HCT116 (cell line): ENCODE results near the gene RNF7.

Source experiments
- ATF3 ChIP-seq: IDR thresholded peaks from 2 replicates; pipeline ENCODE4 v1.6.1; 2012
- CBX3 ChIP-seq: IDR thresholded peaks from 2 replicates; pipeline ENCODE4 v1.6.1; 2012; ENCODE audit warnings: low read depth
- CEBPB ChIP-seq: IDR thresholded peaks from 2 replicates; pipeline ENCODE4 v1.6.1; 2012; ENCODE audit warnings: low read depth
- CTCF ChIP-seq, 3 experiments: fragments of 200-600 bp in 1 of 3; sonication (generic) in 1 of 3; IDR thresholded peaks in 2 of 3; conservative IDR thresholded peaks in 1 of 3; 2 replicates each; pipeline ENCODE4 v1.5.1; 2012 to 2017; ENCODE audit warnings: low read depth in 2 of 3, low read length in 2 of 3, antibody characterized with exemption in 1 of 3, borderline replicate concordance in 1 of 3, control low read depth in 1 of 3, mild to moderate bottlenecking in 1 of 3, mixed read lengths in 1 of 3, mixed run types in 1 of 3, moderate library complexity in 1 of 3; ENCODE audit not compliant: insufficient read depth in 1 of 3
- EZH2phosphoT487 ChIP-seq: fragments of 200-600 bp; IDR thresholded peaks from 2 replicates; pipeline ENCODE4 v1.6.1; 2018; ENCODE audit warnings: antibody characterized with exemption, borderline replicate concordance
- JUND ChIP-seq: IDR thresholded peaks from 2 replicates; pipeline ENCODE4 v1.6.1; 2012
- MAX ChIP-seq: IDR thresholded peaks from 2 replicates; pipeline ENCODE4 v1.6.1; 2012
- POLR2A ChIP-seq: IDR thresholded peaks from 2 replicates; pipeline ENCODE4 v1.7.0; 2011; ENCODE audit warnings: borderline replicate concordance; ENCODE audit not compliant: insufficient read depth, insufficient read length; ENCODE audit errors: extremely low read depth
- RAD21 ChIP-seq: IDR thresholded peaks from 2 replicates; pipeline ENCODE4 v1.6.1; 2012; ENCODE audit warnings: low read depth, mild to moderate bottlenecking
- REST ChIP-seq: IDR thresholded peaks from 2 replicates; pipeline ENCODE4 v1.6.1; 2012; ENCODE audit warnings: low read depth
- SIN3A ChIP-seq: IDR thresholded peaks from 2 replicates; pipeline ENCODE4 v1.6.1; 2012; ENCODE audit warnings: low read depth
- SRF ChIP-seq: IDR thresholded peaks from 2 replicates; pipeline ENCODE4 v1.6.1; 2012; ENCODE audit warnings: low read depth
- TCF7L2 ChIP-seq: IDR thresholded peaks from 2 replicates; pipeline ENCODE4 v1.7.0; 2011; ENCODE audit warnings: borderline replicate concordance, inconsistent platforms; ENCODE audit not compliant: insufficient read depth, insufficient read length; ENCODE audit errors: extremely low read depth

- TF ChIP-seq MAX (no peak), CTCF (IDR thresholded peaks at IDR 0.05 in 2 of 3, conservative IDR thresholded peaks at IDR 0.05 in 1 of 3; ENCODE audit: borderline replicate concordance in 1 of 3, insufficient read depth in 1 of 3, low read depth in 2 of 3, low read length in 2 of 3) (no peak), POLR2A (no peak), TCF7L2 (no peak), SIN3A (no peak), JUND (no peak), CBX3 (no peak), SRF (no peak), RAD21 (no peak), EZH2phosphoT487 (no peak), CEBPB (no peak), ATF3 (no peak), REST (no peak)
Measured at GRCh38 chr3:141776885-141777284, 38.8 kb downstream of the RNF7 start.
